ENCODE data around the gene ZFP69B.

DNA sequence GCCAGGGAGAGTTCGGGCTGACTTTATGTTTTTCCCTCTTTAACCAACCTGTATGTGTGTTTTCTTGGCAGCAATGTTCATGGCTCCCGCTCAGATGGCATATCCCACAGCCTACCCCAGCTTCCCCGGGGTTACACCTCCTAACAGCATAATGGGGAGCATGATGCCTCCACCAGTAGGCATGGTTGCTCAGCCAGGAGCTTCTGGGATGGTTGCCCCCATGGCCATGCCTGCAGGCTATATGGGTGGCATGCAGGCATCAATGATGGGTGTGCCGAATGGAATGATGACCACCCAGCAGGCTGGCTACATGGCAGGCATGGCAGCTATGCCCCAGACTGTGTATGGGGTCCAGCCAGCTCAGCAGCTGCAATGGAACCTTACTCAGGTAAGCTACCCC is 33.6 kb upstream of the ZFP69B start:
- TF ChIP-seq LEF1 (IDR thresholded peaks at IDR 0.05; ENCODE audit: borderline replicate concordance) (no peak), FOXM1 (IDR thresholded peaks at IDR 0.05; ENCODE audit: borderline replicate concordance) (no peak), ARNT (IDR thresholded peaks at IDR 0.05) (no peak), TARDBP (IDR thresholded peaks at IDR 0.05) (no peak), FOXK2 (IDR thresholded peaks at IDR 0.05) (no peak), L3MBTL2 (conservative IDR thresholded peaks at IDR 0.05) (no peak), SP1 (IDR thresholded peaks at IDR 0.05) (no peak), FOXA1 (IDR thresholded peaks at IDR 0.05) (no peak)
- TF ChIP-seq, protein P1, sequence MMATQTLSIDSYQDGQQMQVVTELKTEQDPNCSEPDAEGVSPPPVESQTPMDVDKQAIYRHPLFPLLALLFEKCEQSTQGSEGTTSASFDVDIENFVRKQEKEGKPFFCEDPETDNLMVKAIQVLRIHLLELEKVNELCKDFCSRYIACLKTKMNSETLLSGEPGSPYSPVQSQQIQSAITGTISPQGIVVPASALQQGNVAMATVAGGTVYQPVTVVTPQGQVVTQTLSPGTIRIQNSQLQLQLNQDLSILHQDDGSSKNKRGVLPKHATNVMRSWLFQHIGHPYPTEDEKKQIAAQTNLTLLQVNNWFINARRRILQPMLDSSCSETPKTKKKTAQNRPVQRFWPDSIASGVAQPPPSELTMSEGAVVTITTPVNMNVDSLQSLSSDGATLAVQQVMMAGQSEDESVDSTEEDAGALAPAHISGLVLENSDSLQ (IDR thresholded peaks at IDR 0.05) = no peak

Data from HEK293T (cell line).